Activated CD8-positive, alpha-beta memory T cell treated with anti-CD3 and anti-CD28 coated beads for 4 hours (primary cell): ENCODE data around the gene NFAT5.
"Not testable (repeated sequence)": the region's sequence is repeated elsewhere in the genome, so short reads cannot be mapped to it uniquely, and the experiment has no call there.

ENCODE experiments used
- DNase-seq, 2 donors: peaks; one replicate each; pipeline ENCODE4 v3.0.0-alpha.2; 2020; ENCODE audit warnings: low read depth in 2 of 2

NFAT5 gene

DNA sequence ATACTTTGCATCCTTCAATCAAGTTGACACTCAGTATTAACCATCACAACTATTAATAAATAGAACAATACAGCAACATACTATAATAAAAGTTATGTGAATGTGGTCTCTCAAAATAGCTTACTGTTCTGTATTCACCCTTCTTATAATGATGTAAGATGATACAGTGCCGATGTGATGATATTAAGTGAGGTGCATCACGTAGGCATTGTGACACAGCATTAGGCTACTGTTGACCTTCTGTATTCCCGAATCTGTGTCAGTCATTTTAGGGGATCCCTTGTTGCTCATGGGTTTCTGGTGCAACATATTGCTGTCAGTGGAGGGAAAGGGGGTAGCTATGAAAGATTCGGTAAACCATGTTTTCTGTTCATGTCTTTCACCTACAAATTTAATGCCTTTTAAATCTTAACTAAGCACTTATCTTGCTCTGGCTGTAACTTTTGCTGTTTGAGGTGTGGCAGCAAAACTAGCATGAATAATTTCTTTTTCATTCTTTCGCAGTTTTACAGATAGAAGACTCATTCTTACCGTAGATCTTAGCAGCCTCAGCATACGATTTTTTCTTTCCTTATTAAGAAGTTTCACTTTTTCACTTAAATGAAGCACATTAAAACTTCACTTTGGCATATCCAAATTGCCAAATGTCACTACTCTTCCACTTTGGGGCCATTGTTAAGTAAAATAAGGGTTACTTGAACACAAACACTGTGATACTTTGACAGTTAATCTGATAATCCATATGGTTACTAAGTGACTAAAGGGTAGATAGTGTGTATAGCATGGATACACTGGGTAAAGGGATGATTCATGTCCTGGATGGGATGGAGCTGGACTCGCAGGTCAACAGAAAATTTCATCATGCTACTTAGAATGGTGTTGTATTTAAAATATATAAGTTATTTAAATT lies 29.6 kb downstream of the NFAT5 start:
- no peak for DNase-seq

DNA sequence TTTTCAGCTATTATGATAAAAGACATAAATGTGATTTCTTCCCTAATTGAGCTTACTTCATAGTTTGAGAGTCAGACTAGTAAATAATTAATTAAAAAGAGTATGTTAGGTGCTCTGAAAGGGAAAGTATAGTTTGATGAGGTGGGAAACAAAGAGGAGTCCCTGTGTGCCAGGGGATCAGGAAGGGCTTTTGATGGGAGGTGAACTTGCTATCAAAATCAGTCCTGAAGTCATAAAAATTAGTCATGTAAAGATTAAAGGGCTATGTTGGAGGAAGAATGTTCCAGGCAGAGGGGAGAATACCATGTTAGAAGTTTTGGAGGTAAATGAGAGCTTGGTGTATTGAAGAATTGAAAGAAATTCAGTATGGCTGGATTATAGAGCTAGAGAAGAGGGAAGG lies 31.0 kb downstream of the NFAT5 start:
- no peak for DNase-seq

DNA sequence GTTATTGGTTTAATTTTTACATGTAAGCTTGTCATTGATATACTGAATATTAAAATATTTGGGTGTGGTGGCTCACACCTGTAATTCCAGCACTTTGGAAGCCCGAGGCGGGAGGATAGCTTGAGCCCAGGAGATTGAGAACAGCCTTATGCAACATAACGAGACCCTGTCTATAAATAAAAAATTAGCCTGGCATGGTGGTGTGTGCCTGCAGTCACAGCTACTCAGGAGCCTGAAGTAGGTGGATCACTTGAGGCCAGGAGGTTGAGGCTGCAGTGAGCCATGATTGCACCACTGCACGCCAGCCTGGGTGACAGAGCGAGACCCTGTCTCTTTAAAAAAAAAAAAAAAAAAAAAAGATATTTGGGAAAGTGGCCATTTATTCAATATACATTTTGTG lies 32.3 kb downstream of the NFAT5 start:
- no peak for DNase-seq

DNA sequence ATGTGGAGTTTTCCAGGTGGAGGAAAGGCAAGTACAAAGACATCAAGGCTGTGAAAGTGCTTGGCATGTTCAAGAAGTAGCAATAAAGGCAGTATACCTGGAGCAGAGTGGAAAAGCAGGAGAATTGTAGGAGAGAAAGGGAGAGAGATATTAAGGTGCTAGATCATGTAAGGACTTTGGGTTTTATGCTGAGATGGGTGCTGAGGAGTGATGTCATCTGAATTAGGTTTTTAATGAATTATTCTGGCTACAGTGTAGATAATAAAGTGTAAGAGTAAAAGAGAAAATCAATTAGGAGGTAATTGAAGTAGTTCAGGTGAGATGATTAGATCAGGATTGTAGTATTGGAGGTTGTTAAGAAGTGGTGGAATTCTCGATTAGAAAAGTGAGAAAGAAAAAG lies 34.0 kb downstream of the NFAT5 start:
- DNase-seq = no peak

DNA sequence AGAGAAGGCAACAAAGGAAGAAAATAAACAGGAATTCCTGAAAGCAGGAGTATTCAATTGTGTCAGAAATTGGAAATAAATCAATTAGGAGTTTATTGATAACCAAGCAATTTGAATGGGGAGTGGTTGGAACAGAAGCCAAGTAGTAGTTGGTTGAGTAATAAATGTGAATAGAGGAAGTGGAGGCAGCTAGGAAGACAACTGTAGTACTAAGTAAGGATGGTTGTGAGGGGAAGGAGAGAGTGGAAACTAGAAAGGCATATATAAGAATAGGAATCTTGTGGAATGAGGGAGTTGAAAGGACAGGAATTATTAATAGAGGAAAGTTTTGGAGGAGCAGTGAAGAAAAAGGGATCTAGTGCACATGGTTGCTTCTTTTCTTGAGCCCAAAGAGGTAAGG lies 34.4 kb downstream of the NFAT5 start:
- no peak for DNase-seq

DNA sequence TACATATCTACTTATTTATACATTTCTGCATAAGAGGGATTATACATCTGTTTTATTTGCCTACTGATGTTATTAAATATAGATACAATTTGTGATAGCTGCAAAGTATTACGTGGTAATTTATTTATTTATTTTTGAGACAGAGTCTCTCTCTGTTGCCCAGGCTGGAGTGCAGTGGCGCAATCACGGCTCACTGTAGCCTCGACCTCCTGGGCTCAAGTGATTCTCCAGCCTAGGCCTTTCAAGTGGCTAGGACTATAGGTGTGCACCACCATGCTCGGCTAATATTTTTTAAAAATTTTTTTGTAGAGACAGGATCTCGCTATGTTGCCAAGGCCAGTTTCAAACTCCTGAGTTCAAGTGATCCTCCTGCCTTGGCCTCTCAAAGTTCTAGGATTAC lies 35.5 kb downstream of the NFAT5 start:
- DNase-seq = no peak

DNA sequence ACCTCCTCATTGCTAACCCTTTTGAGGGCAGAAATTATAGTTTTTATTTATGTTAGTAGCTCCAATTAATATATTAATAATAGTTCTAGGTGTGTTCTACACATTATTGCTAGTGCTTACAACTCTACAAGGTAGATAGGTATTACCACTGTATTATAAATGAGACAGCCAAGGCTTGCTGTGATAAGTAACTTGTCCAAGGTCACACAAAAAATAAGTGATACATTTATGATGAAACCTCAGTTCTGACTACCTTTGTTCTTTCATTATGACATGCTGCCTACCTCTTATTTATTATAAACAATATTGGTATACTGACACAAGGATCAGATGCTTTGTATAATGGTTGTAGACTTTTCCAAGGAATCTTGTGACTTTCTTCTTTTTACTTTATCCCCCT lies 41.2 kb downstream of the NFAT5 start:
- no peak for DNase-seq

DNA sequence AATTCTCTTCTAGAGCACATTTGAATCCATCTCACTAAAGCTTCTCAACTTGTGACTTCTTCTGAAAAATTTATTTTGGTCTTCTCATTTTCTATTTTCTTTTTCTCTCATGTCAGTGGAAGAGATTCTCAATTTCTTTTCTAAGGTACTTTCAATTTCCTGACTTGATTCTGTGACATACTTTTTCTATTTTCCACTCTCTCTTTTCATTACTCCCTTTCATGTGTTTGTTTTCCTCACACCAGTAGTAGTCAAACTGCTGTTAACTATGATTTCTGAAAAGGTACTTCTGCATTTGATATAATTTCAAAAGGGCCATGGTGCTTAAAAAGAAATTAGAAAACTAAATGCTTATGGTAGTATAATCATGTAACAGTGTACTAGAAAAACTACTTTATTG lies 41.9 kb downstream of the NFAT5 start:
- no peak for DNase-seq

DNA sequence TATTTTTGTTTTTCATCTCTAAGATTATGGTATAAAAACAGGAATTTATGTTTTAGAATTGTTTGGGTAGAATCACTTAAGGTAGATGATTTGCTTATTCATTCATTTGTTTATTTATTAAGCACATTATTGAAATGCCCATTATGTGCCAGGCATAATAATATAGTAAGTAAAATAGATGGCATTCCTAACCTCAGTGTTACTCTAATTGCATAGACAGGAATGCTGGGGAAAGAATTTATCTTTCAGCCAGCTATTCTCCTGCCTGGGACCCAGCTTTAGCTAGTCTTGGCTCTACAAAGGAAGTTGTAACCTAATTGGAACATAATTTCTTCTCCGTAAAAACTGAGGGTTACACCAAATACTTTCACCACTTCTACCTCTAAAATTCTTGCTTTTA lies 44.6 kb downstream of the NFAT5 start:
- DNase-seq = no peak

DNA sequence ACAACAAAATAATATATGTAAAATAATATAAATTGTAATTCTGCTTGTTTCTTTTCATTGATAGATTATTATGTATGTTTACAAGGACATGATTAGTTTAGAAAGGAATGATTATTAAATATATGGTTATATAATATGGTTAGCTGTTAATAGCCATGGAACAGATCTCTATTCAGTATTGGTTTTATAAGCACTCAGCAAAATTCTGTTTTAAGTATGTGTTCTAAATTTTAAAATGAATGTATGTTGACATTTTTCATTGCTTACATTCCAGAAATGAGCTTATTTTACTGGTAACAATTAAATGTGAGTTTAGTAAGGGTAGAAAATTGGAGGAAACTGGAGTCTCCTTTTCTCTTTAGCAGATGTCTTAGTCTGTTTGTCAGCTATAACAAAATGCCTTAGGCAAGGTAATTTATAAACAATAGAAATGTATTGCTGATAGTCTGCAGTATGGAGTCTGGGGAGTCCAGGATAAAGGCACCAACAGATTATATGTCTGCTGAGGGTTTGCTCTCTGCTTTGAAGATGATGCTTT lies 45.4 kb downstream of the NFAT5 start:
- DNase-seq = no peak

DNA sequence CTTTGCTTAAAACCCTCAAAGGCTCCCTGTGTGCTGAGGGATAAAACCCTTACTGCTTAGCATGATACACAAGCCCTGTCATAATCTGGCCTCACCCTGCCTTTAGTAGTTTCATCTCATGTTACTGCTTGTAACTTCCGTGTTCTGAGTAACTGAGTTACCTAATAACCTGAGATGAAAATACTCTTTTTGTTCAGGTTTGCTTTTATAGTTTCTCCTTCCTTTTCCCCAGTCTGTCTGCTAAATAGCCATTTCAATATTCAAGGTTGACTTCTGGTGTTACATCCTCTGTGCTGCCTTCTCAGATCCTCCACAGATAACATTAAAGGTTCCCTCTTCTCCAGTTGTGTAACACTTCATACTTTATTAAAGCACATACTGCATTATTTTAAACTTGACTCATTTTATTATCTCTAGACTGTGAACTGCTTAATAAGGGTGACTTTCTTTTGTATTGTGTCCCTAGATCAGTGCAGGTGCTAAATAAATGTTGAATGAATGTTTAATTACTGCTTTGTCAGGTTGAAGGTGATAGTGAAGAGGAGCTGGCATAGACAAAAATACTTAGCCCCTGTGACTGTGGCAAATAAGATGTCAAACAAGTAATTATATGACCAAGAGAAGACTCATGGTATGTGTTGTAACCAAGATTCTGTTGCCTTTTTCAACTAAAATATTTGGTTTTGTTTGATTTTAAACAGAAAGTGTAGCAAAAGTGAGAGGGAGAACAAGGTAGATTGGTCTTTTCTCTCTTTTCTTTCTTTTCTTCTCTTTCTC lies 47.8 kb downstream of the NFAT5 start:
- DNase-seq = no peak

DNA sequence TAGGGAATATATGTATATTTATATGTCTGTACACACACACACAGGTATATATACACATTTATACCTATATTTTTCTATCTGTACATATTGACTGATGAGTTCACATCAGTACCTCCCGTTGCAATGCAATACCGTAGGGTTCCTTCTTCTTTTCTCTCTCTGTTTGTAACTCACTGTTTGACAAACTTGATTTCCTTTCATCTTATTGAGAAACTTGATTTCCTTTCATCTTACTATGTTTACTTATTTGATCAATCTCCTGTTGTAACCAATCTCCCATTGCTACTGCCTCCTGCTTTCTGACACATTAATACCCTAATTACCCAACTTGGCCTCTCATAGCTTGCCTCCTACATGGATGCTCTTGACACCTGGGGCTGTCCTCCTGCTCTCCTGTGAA lies 49.8 kb downstream of the NFAT5 start:
- DNase-seq = no peak

DNA sequence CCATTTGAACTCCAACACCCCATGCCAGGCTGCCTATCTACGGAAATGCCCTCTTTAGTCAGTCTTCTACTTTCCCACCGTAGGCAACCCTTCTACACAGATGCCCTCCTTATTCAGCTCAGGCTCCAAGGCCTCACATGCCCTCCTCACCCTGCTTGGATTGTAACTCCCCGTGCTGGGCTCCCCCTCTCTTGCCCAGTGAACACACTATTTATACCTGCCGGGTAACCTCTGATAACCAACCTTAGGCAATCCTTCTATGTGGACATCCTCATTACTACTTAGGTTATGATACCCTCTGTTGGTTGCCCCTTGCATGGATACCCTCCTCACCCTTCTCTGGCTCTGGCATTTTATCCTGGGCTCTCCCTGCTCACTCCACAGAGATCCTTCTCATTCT lies 50.3 kb downstream of the NFAT5 start:
- no peak for DNase-seq

DNA sequence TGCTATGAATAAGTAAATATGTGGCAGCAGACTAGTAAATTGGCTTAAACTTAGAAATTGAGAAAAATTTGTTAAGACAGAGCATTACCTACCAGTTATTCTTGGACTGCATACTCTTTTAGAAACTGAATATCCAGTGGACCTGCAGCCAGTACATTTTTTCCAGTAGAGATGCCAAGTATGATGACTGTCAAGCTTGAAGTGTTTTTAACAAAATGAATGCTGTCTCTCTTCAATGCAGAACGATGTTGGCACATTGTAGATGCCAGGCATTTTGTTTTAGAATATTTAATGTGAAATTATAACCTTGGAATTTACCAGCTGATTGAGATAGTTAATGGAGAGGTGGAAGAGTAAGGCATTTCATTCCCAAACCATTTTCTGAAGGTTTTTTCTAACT lies 52.5 kb downstream of the NFAT5 start:
- no peak for DNase-seq

DNA sequence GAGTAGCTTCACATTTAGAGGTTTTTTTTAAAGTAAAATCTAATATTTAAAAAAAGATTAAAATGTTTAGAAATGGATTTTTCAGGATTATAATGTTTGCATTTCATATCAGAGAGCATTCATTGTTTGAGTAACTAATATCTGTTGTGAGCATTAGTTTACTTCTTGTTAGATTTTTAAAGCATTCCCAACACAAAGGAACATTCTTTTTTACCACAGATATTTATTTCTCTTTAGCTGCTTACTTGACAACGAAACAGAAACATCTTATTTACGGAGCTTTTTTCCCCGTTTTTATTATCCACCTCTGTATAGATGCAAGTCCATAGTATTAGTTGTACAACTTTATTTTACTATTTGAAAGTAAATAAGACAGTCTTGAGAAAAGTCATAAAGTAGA lies 53.0 kb downstream of the NFAT5 start:
- no peak for DNase-seq

DNA sequence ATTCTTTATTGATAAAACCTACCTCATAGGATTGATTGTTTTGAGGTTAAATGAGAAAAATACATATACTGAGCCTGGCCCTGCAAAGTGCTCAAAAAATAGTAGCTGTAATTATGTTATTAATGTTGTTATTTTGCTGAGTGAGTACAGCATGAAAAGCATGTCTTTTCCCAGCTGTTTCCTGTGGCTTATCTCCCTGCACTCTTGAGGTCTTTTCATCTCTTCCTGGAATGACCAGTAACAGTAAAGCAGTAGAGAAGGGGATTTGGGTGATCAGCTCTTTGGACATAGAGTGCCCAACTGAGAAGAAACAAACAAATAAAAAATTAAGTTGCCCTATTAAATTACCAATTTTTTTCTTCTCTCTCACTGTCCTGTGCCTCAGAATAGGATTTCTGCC lies 53.7 kb downstream of the NFAT5 start:
- no peak for DNase-seq

DNA sequence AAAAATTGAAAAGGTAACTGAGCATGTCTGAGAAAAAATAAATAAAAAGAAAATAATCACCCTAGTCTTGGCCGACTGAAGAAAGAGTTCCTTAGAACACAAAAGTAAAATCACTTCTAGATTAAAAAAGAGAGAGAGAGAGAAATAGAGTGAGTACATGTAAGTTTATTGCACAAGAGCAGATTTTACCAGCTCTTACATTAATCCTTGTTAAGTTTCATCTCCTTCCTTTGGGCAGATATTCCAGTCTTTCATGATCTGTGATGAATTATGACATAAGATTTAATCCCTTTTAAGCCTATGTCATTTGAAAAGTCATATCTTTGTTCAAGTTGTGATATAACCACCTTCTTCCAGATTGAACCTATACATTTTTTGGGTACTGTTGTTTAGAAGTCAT lies 54.8 kb downstream of the NFAT5 start:
- DNase-seq = no peak

DNA sequence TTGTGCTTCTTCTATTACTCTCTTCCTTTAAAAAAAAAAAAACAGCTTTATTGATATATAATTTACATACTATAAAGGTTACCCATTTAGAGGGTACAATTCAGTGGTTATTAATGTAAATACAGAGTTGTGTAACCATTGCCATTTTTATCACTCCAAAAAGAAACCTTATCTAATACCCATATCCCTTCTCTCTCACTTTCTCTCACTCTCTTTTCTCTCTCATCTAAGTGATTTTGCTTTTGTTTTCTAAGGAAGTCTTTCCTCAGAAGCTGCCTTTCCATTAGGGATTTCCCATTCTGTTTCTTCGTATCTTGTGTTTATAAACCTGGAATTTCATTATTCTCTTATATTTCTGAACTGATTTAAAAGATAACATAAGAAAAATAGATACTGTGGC lies 55.5 kb downstream of the NFAT5 start:
- no peak for DNase-seq

DNA sequence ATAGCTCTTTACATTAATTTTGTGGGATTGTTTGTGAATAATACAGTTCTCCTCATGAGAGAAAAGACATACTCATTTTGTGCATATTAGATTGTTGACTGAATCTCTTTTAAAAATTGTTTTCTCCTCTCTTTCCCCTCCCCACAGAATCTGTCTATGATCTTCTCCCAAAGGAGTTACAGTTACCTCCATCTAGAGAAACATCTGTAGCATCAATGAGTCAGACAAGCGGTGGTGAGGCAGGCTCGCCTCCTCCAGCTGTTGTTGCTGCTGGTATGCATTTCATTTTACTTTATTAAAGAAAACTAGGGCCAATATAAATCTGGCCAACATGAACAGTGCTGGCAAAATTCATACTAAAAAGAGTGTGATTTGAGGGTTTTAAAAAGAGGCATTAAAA lies 60.5 kb downstream of the NFAT5 start:
- no peak for DNase-seq

DNA sequence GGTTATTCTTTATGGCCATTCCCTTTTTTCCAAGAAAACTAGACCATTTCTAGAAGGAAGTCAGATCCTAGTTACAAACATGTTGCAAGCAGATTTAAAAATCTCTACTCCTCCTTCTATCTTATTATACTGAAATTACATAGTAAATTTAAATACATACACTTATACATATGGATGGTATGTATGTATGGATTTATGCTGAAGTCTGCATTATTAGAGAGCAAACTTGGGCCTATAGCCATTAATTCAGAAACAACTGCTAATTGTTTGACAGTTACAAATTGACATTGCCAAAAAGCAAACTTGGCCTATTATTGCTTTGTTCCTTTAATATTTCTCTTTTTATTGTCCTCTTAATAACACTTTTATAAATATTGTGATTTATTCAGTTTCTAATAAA lies 67.1 kb downstream of the NFAT5 start:
- DNase-seq = no peak

DNA sequence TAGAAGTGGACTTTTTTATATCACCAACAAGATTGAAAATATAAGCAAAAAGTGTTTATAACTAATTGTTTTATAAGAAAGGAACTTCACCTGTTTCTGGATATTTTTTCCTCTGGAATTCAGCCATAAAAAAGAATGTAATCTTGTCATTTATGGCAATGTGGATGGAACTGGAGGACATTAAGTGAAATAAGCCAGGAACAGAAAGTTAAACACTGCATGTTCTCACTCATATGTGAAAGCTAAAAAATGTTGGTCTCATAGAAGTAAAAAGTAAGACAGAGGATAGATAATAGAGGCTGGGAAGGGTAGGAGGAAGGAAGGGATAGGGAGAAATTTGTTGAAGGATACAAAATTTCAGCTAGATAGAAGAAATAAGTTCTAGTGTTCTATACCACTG lies 67.6 kb downstream of the NFAT5 start:
- DNase-seq = no peak

DNA sequence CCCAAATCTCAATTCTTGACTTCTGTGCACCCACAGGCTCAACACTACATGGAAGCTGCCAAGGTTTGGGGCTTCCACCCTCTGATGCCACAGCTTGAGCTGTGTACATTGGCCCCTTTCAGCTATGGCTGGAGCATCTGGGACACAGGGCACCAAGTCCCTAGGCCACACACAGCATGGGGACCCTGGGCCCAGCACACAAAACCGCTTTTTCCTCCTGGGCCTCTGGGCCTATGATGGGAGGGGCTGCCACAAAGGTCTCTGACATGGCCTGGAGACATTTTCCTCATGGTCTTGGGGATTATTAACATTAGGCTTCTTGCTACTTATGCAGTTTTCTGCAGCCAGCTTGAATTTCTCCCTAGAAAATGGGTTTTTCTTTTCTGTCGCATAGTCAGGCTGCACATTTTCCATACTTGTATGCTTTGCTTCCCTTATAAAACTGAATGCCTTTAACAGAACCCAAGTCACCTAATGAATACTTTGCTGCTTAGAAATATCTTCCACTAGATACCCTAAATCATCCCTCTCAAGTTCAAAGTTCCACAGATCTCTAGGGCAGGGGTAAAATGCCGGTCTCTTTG lies 70.9 kb downstream of the NFAT5 start:
- not testable (repeated sequence) for DNase-seq
